ENCODE data around the gene FGR.

Gene FGR

DNA sequence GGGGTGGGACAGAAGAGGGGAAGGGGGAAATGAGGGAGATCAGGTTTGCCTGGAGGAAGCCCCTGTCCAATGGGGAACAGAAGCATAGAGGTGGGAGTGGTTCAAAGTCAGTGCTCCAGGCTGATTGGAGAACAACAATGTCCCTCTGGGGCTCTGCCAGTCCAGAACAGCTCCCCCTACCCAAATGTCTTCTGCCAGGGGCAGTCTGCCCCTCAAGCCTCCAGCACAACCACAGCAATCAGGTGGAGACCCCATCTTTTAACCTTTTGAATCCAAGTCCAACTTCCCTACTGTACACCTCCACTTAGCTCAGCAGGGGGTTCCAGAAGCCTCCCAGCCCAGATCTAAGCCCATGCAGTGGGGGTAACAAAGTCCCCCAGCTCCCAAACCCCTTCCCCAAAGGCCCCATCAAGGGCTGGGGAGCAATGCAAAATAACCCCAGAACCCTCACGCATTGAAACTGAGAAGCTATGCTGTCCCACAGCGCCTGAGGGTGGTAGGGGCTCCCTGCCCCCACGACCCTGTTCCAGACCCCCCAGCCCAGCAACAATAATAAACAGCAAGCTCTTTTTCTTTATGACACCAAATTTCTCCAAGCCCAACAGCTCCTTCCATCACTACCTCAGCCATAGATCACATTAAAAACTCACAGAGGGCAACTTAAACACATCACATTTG, 34.3 kb downstream of the FGR start:
- H3K4me3 ChIP-seq (IDR thresholded peaks at IDR 0.05; ENCODE audit: insufficient read depth, low read depth, low read length), result no peak overlapping the region
- peaks cover 11% of the 10 kb centered on the region for H3K4me1 ChIP-seq (ENCODE audit: low read depth, poor library complexity, severe bottlenecking)
- no peak overlapping the region for H2AFZ ChIP-seq (ENCODE audit: low read depth)
- H3K27me3 ChIP-seq (ENCODE audit: insufficient read depth, low read depth), result no peaks in the 10 kb centered on the region
- no peak overlapping the region for H3K4me2 ChIP-seq
- TF ChIP-seq, protein P1, sequence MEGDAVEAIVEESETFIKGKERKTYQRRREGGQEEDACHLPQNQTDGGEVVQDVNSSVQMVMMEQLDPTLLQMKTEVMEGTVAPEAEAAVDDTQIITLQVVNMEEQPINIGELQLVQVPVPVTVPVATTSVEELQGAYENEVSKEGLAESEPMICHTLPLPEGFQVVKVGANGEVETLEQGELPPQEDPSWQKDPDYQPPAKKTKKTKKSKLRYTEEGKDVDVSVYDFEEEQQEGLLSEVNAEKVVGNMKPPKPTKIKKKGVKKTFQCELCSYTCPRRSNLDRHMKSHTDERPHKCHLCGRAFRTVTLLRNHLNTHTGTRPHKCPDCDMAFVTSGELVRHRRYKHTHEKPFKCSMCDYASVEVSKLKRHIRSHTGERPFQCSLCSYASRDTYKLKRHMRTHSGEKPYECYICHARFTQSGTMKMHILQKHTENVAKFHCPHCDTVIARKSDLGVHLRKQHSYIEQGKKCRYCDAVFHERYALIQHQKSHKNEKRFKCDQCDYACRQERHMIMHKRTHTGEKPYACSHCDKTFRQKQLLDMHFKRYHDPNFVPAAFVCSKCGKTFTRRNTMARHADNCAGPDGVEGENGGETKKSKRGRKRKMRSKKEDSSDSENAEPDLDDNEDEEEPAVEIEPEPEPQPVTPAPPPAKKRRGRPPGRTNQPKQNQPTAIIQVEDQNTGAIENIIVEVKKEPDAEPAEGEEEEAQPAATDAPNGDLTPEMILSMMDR (conservative IDR thresholded peaks at IDR 0.05; ENCODE audit: low read depth, low read length), result no peak
- H3K9ac ChIP-seq, result no peak overlapping the region
- H3K36me3 ChIP-seq (ENCODE audit: insufficient read depth), result no peaks in the 10 kb centered on the region
- no peak overlapping the region for H3K27ac ChIP-seq
- no peaks in the 10 kb centered on the region for H3K79me2 ChIP-seq (ENCODE audit: insufficient read depth, low read depth)
- no peaks in the 10 kb centered on the region for H4K20me1 ChIP-seq (ENCODE audit: insufficient read depth)

DNA sequence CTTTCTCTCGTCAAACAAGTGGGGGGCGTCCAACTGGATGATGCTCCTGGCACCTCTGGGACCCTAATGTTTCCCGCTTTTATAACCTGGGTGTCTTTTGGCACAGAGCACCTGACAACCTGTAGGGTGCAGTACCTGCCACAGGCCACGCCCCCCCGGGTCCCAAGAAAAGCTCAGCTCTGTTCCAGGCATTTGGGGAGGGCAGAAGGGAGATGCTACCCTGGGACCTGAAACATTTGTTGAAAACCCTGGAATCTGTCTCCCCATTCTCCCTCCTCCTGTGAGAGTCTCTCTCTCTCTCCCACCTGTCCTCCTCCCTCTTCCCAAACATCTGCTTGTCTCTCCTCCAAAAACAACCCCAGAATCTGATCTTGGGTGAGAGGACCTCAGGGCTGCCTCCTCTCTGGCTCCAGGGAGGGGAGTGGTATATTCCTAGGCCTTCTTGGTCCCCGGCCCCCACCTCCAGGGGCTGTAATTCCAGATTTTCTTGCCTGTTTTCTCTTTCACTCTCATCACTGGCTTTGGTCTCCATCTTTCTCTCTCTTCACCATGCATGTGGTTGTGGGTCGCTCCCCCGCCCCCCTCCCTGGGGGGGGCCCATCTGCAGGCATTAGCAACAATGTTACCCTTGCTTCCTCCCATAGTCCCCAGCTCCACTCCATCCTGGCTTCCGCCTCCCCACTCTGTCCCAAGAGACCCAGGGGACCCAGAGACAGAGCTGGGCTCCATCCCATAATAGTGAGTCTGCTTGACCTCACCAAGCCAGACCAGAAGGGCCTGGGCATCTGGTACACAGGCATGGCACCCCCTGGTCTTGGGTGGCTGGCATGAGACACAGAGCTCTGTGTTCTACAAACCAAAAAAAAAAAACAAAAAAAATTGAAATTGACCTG, 35.1 kb downstream of the FGR start:
- Histone ChIP-seq H2AFZ (ENCODE audit: low read depth) (no peak overlapping the region), H3K4me3 (IDR thresholded peaks at IDR 0.05; ENCODE audit: insufficient read depth, low read depth, low read length) (no peak overlapping the region), H3K4me1 (ENCODE audit: low read depth, poor library complexity, severe bottlenecking) (peaks cover 14% of the 10 kb centered on the region), H4K20me1 (ENCODE audit: insufficient read depth) (no peaks in the 10 kb centered on the region), H3K36me3 (ENCODE audit: insufficient read depth) (no peaks in the 10 kb centered on the region), H3K27me3 (ENCODE audit: insufficient read depth, low read depth) (no peaks in the 10 kb centered on the region), H3K79me2 (ENCODE audit: insufficient read depth, low read depth) (no peaks in the 10 kb centered on the region), H3K4me2 (no peak overlapping the region), H3K27ac (no peak overlapping the region), H3K9ac (no peak overlapping the region)
- TF ChIP-seq, protein P1 (conservative IDR thresholded peaks at IDR 0.05; ENCODE audit: low read depth, low read length), result no peak

DNA sequence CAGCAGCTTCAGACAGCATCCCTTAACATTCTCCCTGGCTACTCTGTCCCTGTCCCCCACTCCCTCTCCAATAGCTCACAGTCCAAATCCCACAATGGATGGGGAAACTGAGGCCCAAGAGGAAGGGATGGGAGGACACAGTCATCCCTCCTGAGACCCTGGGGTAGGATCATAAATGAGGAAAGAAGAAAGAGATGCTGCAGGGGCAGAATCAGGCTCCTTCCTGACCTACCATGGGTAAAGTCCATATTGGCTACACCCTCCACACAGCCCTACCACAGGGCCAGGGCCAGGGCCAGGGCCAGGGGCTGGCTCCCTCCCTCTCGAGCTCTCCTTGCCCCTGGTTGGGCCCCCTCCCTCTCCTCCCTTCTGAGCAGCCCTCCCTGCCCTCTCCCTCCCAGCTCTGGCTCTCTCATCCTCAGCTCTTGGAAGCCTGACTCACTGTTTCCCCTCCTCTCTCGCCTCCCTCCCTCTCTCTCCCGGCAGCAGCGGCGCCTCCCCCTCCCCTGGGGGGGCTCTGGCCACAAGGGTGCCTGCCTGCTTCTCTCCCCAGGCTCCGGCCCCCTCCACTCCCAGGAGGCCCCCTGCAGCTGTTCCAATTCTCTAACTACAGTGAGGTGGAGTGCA, 36.0 kb downstream of the FGR start:
- TF ChIP-seq, protein P1 (conservative IDR thresholded peaks at IDR 0.05; ENCODE audit: low read depth, low read length), result no peak
- no peak overlapping the region for H3K4me2 ChIP-seq
- H3K79me2 ChIP-seq (ENCODE audit: insufficient read depth, low read depth), result no peaks in the 10 kb centered on the region
- H3K36me3 ChIP-seq (ENCODE audit: insufficient read depth), result no peaks in the 10 kb centered on the region
- H3K27me3 ChIP-seq (ENCODE audit: insufficient read depth, low read depth), result no peaks in the 10 kb centered on the region
- H2AFZ ChIP-seq (ENCODE audit: low read depth), result no peak overlapping the region
- H4K20me1 ChIP-seq (ENCODE audit: insufficient read depth), result no peaks in the 10 kb centered on the region
- H3K4me3 ChIP-seq (IDR thresholded peaks at IDR 0.05; ENCODE audit: insufficient read depth, low read depth, low read length), result no peak overlapping the region
- H3K9ac ChIP-seq, result no peak overlapping the region
- no peak overlapping the region for H3K27ac ChIP-seq
- H3K4me1 ChIP-seq (ENCODE audit: low read depth, poor library complexity, severe bottlenecking), result peaks cover 14% of the 10 kb centered on the region

DNA sequence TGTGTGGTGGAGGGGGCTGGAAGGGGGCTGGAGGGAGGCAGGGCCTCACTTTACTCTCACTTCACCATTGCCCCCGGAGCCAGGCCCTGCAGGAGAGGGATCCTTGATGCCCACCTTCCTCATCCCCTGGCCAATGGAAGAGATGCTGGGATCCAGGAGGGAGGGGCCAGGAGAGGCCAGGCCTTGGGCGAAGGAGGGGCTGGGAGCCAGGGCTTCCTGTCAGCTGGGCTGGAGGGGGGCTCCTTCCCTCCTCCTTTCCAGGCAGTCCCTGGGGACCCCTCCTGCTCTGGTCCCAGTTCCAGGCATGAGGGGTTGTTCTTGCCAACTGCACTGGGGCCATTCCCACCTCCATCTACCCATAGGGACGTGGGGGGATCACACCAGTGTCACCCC, 36.7 kb downstream of the FGR start:
- no peak overlapping the region for H3K4me3 ChIP-seq (IDR thresholded peaks at IDR 0.05; ENCODE audit: insufficient read depth, low read depth, low read length)
- H3K27me3 ChIP-seq (ENCODE audit: insufficient read depth, low read depth), result no peaks in the 10 kb centered on the region
- H3K9ac ChIP-seq, result no peak overlapping the region
- no peaks in the 10 kb centered on the region for H3K36me3 ChIP-seq (ENCODE audit: insufficient read depth)
- no peaks in the 10 kb centered on the region for H3K79me2 ChIP-seq (ENCODE audit: insufficient read depth, low read depth)
- no peak overlapping the region for H3K27ac ChIP-seq
- TF ChIP-seq, protein P1 (conservative IDR thresholded peaks at IDR 0.05; ENCODE audit: low read depth, low read length), result no peak
- no peak overlapping the region for H3K4me2 ChIP-seq
- H4K20me1 ChIP-seq (ENCODE audit: insufficient read depth), result no peaks in the 10 kb centered on the region
- H3K4me1 ChIP-seq (ENCODE audit: low read depth, poor library complexity, severe bottlenecking), result peaks cover 14% of the 10 kb centered on the region
- H2AFZ ChIP-seq (ENCODE audit: low read depth), result no peak overlapping the region
